Trophoblast cell (in vitro differentiated cells and primary cell): ENCODE data around the gene CNOT11.

Experiments used
- DNase-seq, 2 donors: peaks; one replicate each; pipeline ENCODE4 v3.0.0-alpha.2; 2016
- H2AFZ ChIP-seq: 2 replicates; pipeline ENCODE4 v1.6.1; 2013; ENCODE audit warnings: low read length, moderate library complexity, mild to moderate bottlenecking; ENCODE audit not compliant: insufficient read depth, poor library complexity
- H2AK5ac ChIP-seq: 2 replicates; pipeline ENCODE4 v1.6.1; 2013; ENCODE audit warnings: mild to moderate bottlenecking, low read length
- H2BK120ac ChIP-seq: 2 replicates; pipeline ENCODE4 v1.6.1; 2013; ENCODE audit warnings: low read length, mild to moderate bottlenecking, moderate library complexity; ENCODE audit not compliant: insufficient read depth, poor library complexity
- H2BK12ac ChIP-seq: 2 replicates; pipeline ENCODE4 v1.6.1; 2013; ENCODE audit warnings: mild to moderate bottlenecking, low read length, moderate library complexity
- H2BK5ac ChIP-seq: 2 replicates; pipeline ENCODE4 v1.6.1; 2013; ENCODE audit warnings: low read length, low read depth, moderate library complexity, mild to moderate bottlenecking; ENCODE audit not compliant: poor library complexity
- H3K14ac ChIP-seq: 2 replicates; pipeline ENCODE4 v1.6.1; 2013; ENCODE audit warnings: mild to moderate bottlenecking, low read length
- H3K18ac ChIP-seq: 2 replicates; pipeline ENCODE4 v1.6.1; 2013; ENCODE audit warnings: mild to moderate bottlenecking, low read length
- H3K23ac ChIP-seq: 2 replicates; pipeline ENCODE4 v1.6.1; 2013; ENCODE audit warnings: low read length
- H3K27ac ChIP-seq: 2 replicates; pipeline ENCODE4 v1.5.1; 2013; ENCODE audit warnings: low read depth, mild to moderate bottlenecking, inconsistent platforms, low read length, moderate library complexity
- H3K27me3 ChIP-seq: 2 replicates; pipeline ENCODE4 v1.6.1; 2013; ENCODE audit warnings: inconsistent platforms, mild to moderate bottlenecking, low read length, moderate library complexity; ENCODE audit not compliant: insufficient read depth
- H3K36me3 ChIP-seq, 2 experiments: 1 replicate in 1 of 2; 2 replicates in 1 of 2; pipeline ENCODE4 v1.6.1; 2013; ENCODE audit warnings: low read length in 2 of 2, mild to moderate bottlenecking in 2 of 2, moderate library complexity in 1 of 2; ENCODE audit not compliant: insufficient read depth in 2 of 2, control insufficient read depth in 1 of 2
- H3K4ac ChIP-seq: 2 replicates; pipeline ENCODE4 v1.6.1; 2013; ENCODE audit warnings: low read depth, mild to moderate bottlenecking, low read length, moderate library complexity
- H3K4me1 ChIP-seq, 2 experiments: 1 replicate in 1 of 2; 2 replicates in 1 of 2; pipeline ENCODE4 v1.6.1; 2013; ENCODE audit warnings: low read length in 2 of 2, mild to moderate bottlenecking in 2 of 2, moderate library complexity in 1 of 2; ENCODE audit not compliant: insufficient read depth in 2 of 2, control insufficient read depth in 1 of 2
- H3K4me2 ChIP-seq: 2 replicates; pipeline ENCODE4 v1.6.1; 2013; ENCODE audit warnings: inconsistent platforms, mild to moderate bottlenecking, low read length, moderate library complexity
- H3K4me3 ChIP-seq: 2 replicates; pipeline ENCODE4 v1.5.1; 2013; ENCODE audit warnings: mild to moderate bottlenecking, low read depth, low read length, inconsistent platforms
- H3K79me1 ChIP-seq: one replicate; pipeline ENCODE4 v1.6.1; 2013; ENCODE audit warnings: low read length
- H3K79me2 ChIP-seq: 2 replicates; pipeline ENCODE4 v1.6.1; 2013; ENCODE audit warnings: low read length, mild to moderate bottlenecking; ENCODE audit not compliant: control insufficient read depth, insufficient read depth, poor library complexity
- H3K9ac ChIP-seq: 2 replicates; pipeline ENCODE4 v1.6.1; 2013; ENCODE audit warnings: mild to moderate bottlenecking, low read length
- H3K9me3 ChIP-seq: 2 replicates; pipeline ENCODE4 v1.6.1; 2013; ENCODE audit warnings: low read depth, mild to moderate bottlenecking, control low read depth, inconsistent platforms, low read length; ENCODE audit not compliant: insufficient read depth
- H4K12ac ChIP-seq: 2 replicates; pipeline ENCODE4 v1.6.1; 2013; ENCODE audit warnings: low read depth, mild to moderate bottlenecking, low read length, moderate library complexity
- H4K8ac ChIP-seq: 2 replicates; pipeline ENCODE4 v1.6.1; 2013; ENCODE audit warnings: low read depth, mild to moderate bottlenecking, low read length, moderate library complexity
- H4K91ac ChIP-seq: one replicate; pipeline ENCODE4 v1.6.1; 2013; ENCODE audit warnings: low read depth, mild to moderate bottlenecking, low read length, moderate library complexity
- WGBS: extraction: QIAGEN DNeasy Blood & Tissue Kit; methylation state at CpG from one replicate; pipeline ENCODE4 v1.1.7; 2013; ENCODE audit warnings: missing lambda C conversion rate; ENCODE audit not compliant: insufficient read length, insufficient coverage; ENCODE audit errors: extremely low coverage; 5-methylcytosine and 5-hydroxymethylcytosine counted together

Gene CNOT11

DNA sequence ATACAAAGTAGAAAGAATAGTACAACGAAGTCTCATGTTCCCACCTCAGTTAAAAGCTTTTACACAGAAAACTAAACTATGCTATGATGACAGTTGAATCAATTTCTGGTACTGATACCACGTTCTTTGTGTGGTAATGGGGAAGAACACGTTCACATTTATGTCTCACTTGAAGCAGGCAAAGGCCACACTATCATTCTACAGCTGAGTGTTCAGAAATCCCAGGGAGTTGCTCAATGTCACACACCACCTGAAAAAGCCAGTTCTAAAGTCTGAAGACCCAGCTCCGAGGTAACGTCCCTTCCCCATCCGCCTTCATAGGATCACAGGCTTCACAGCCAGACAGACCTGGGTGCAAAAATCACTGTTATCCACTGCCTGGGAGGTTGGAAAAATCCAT is 46.9 kb downstream of the CNOT11 start:
- no CpG with 5 or more reads among the region's 6 CpGs for WGBS
- Histone ChIP-seq H4K8ac (no peak overlapping the region), H3K27ac (no peak overlapping the region), H2BK12ac (no peak overlapping the region), H2AK5ac (no peak overlapping the region), H2BK120ac (no peak overlapping the region), H3K4ac (peak overlapping the region; percentile 85), H4K91ac (no peak overlapping the region), H3K27me3 (no peaks in the 10 kb centered on the region), H2AFZ (no peak overlapping the region), H4K12ac (no peak overlapping the region), H3K4me3 (no peak overlapping the region), H3K4me1 (no peaks in the 10 kb centered on the region), H3K79me2 (peaks cover 9% of the 10 kb centered on the region), H3K9ac (no peak overlapping the region), H3K79me1 (no peaks in the 10 kb centered on the region), H3K18ac (no peak overlapping the region), H3K14ac (no peak overlapping the region), H3K9me3 (no peaks in the 10 kb centered on the region), H3K36me3 (peaks cover 4 to 6% of the 10 kb centered on the region in 2 experiments), H3K4me2 (no peak overlapping the region), H3K23ac (no peak overlapping the region), H2BK5ac (no peak overlapping the region)
- DNase-seq: no peak

DNA sequence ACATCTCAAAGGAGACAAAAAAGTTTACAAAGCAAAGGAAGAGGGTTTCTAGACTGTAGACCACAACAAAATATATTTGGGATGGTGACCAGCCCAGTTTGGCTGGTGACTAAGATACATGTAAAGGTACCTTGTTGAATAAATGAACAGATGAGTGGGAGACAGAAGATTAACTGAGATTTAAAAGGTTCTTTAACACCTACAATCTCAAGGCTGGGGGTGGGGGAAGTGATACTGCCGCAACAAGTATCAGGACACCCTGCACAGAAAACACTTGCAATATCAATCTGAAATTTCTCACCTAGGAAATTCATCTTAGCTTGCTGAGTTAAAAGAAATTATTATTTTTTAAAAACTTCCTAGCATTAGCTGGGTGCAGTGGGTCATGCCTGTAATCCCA is 47.5 kb downstream of the CNOT11 start:
- no peak overlapping the region for H3K23ac ChIP-seq
- no peaks in the 10 kb centered on the region for H3K27me3 ChIP-seq
- DNase-seq: no peak
- H3K4me2 ChIP-seq: no peak overlapping the region
- H3K9me3 ChIP-seq: no peaks in the 10 kb centered on the region
- no peak overlapping the region for H2AK5ac ChIP-seq
- H4K8ac ChIP-seq: no peak overlapping the region
- peaks cover 0 to 3% of the 10 kb centered on the region in 2 experiments for H3K4me1 ChIP-seq
- H3K4ac ChIP-seq: peak overlapping the region; percentile 4
- H3K79me1 ChIP-seq: no peaks in the 10 kb centered on the region
- no peak overlapping the region for H2BK5ac ChIP-seq
- no peak overlapping the region for H4K91ac ChIP-seq
- no peak overlapping the region for H4K12ac ChIP-seq
- H3K79me2 ChIP-seq: peaks cover 9% of the 10 kb centered on the region
- H2BK12ac ChIP-seq: no peak overlapping the region
- H3K9ac ChIP-seq: no peak overlapping the region
- H3K18ac ChIP-seq: no peak overlapping the region
- WGBS: no CpG with 5 or more reads among the region's 1 CpG
- H3K27ac ChIP-seq: no peak overlapping the region
- no peak overlapping the region for H2AFZ ChIP-seq
- no peak overlapping the region for H3K14ac ChIP-seq
- H2BK120ac ChIP-seq: no peak overlapping the region
- no peak overlapping the region for H3K4me3 ChIP-seq
- H3K36me3 ChIP-seq: peaks cover 4% of the 10 kb centered on the region in 2 experiments

DNA sequence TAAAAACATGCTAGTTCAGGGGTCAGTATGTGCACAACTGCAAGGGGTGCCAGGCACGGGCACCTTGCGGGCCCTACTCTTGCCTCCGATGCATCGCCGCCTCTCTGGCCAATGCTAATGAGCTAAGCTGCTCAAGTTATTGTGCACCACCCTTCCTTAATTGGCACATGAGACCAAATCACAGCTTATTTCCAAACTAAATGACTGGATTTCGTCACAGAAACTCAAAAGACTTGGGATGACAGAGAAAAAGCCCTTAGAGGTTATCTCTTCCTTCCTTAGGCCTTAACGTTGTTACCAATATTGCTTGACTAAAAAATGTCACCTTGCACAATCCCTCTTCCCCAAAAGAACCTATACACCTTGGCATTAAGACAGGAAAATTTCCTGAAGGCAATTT is 48.1 kb downstream of the CNOT11 start:
- H4K8ac ChIP-seq: no peak overlapping the region
- no peak overlapping the region for H3K27ac ChIP-seq
- H3K27me3 ChIP-seq: no peaks in the 10 kb centered on the region
- peaks cover 4% of the 10 kb centered on the region in 2 experiments for H3K36me3 ChIP-seq
- no peak overlapping the region for H3K4me3 ChIP-seq
- H3K9me3 ChIP-seq: no peaks in the 10 kb centered on the region
- WGBS: no CpG with 5 or more reads among the region's 7 CpGs
- no peak overlapping the region for H3K9ac ChIP-seq
- H2AK5ac ChIP-seq: no peak overlapping the region
- no peak overlapping the region for H3K4ac ChIP-seq
- no peaks in the 10 kb centered on the region for H3K79me1 ChIP-seq
- H3K18ac ChIP-seq: no peak overlapping the region
- H3K4me1 ChIP-seq: peaks cover 0 to 5% of the 10 kb centered on the region in 2 experiments
- no peak overlapping the region for H3K14ac ChIP-seq
- H2BK5ac ChIP-seq: no peak overlapping the region
- H2AFZ ChIP-seq: no peak overlapping the region
- H3K79me2 ChIP-seq: peaks cover 11% of the 10 kb centered on the region
- no peak overlapping the region for H3K23ac ChIP-seq
- H3K4me2 ChIP-seq: no peak overlapping the region
- no peak overlapping the region for H4K91ac ChIP-seq
- no peak for DNase-seq
- no peak overlapping the region for H2BK120ac ChIP-seq
- no peak overlapping the region for H4K12ac ChIP-seq
- no peak overlapping the region for H2BK12ac ChIP-seq

DNA sequence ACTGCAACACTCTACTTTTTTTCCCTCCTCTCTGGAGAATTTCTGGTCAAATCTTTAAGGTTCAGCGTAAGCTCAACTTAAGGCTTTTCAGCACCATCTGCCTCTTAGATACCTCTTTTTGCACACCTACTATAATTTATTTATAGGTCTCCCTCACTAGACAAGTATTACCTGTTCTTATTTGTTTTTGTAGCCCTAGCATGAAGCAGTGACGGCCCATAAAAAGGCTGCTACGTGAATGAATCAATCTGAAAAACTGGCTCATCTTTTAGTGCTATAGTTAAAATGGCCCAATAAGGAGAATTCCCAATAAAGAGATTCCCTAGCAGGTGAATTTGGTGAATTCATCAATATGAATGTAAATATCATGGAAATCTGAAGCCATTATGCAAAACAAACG is 49.3 kb downstream of the CNOT11 start:
- no peak overlapping the region for H3K4me2 ChIP-seq
- no peak overlapping the region for H3K14ac ChIP-seq
- H3K27me3 ChIP-seq: no peaks in the 10 kb centered on the region
- no peak overlapping the region for H4K8ac ChIP-seq
- WGBS: no CpG with 5 or more reads among the region's 4 CpGs
- H3K4me1 ChIP-seq: peaks cover 4 to 10% of the 10 kb centered on the region in 2 experiments
- H3K79me2 ChIP-seq: peaks cover 15% of the 10 kb centered on the region
- DNase-seq: no peak
- H3K9me3 ChIP-seq: no peaks in the 10 kb centered on the region
- H4K12ac ChIP-seq: no peak overlapping the region
- H3K27ac ChIP-seq: no peak overlapping the region
- no peak overlapping the region for H3K18ac ChIP-seq
- no peak overlapping the region for H2BK120ac ChIP-seq
- H2AK5ac ChIP-seq: no peak overlapping the region
- no peak overlapping the region for H2BK12ac ChIP-seq
- no peaks in the 10 kb centered on the region for H3K79me1 ChIP-seq
- no peak overlapping the region for H3K9ac ChIP-seq
- H2AFZ ChIP-seq: no peak overlapping the region
- no peak overlapping the region for H3K4me3 ChIP-seq
- H3K4ac ChIP-seq: no peak overlapping the region
- no peak overlapping the region for H4K91ac ChIP-seq
- H2BK5ac ChIP-seq: no peak overlapping the region
- H3K23ac ChIP-seq: no peak overlapping the region
- peaks cover 4% of the 10 kb centered on the region in 2 experiments for H3K36me3 ChIP-seq
